ENCODE results near the gene GRAMD2B.
A peak's percentile ranks its signal among the peaks of the same experiment; 100 is the strongest.
"Not testable (repeated sequence)": the region's sequence is repeated elsewhere in the genome, so short reads cannot be mapped to it uniquely, and the experiment has no call there.

GRAMD2B gene

DNA sequence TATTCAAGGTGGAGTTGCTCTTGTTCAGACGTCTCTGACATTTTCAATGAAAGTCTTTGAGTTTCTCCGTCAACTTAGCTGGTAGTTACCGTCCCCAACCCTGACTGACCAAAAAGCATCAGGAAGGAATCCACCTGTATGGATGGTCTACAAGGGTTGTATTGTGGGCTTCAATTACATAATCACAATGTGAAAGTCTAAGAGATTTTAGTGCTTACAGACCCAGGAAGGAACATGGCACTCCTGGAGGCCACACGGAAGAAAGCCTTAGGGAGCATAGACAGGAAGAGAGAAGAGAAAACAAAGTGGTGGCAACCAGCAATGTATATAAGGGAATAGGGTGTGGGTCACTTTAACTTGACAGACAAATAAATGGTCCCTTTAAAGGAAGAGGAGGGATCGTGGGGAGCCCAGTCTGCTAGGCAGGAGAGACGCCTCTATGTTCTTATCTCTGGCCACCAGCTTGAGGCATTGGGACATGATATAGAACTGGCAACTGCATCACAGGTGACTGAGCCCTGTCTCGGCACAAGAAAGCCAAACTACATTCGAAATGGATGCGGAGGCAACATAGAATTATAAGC, 91.4 kb downstream of the GRAMD2B start:
- DNase-seq, result no peak

DNA sequence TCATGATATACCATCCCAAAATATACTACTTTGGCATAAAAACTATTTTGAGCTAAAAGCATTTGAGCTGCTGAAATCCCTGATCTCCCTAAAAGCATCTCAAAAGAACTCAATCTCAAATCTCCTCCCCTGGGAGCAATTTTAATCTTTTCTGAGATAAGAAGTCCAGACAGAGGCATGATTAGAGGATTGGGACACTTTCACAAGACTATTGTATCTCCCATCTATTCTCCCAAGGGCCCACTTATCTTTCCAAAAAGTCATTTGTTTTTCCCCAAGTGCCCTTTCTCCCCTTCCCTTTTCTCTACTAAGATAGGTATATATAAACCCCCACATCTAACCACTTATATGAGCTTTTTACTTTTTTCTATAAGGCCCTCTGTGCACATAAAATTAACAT, 92.1 kb downstream of the GRAMD2B start:
- DNase-seq, result no peak

DNA sequence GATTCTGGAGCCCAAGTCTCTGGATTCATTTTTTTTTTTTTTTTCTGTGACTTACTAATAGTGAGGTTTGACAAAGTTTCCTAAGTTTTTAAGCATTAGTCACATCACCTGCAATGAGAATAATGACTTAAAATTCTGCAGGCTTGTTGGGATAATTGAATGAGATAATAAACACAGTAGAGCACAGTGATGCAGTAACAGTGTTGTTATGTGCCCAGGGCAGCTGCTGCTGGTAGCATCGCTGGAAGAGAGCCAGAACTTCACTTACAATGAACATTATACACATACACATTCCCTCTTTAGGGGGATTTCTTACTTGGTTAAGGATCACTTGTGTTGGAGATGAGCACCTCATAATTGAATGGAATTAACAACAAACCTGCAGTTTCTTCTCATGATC, 92.9 kb downstream of the GRAMD2B start:
- peak; percentile 78 for DNase-seq

DNA sequence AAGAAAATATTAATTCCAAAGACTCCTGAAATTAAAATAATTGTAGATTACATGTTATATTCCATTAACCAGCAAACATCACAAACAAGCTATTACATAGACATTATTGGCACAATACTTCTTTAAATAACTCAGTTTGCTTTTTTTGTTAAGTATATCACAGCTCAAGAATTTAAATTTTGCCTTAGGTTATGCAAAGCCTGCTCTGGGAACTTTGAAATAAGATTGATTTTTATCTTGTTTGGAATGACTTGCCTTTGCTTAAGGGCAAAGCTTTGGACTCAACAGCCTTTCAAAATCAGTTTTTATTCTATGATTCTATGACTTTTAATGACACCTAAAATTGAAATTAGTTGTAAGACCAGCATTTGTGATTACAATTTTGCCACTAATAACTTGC, 93.6 kb downstream of the GRAMD2B start:
- DNase-seq, result no peak

DNA sequence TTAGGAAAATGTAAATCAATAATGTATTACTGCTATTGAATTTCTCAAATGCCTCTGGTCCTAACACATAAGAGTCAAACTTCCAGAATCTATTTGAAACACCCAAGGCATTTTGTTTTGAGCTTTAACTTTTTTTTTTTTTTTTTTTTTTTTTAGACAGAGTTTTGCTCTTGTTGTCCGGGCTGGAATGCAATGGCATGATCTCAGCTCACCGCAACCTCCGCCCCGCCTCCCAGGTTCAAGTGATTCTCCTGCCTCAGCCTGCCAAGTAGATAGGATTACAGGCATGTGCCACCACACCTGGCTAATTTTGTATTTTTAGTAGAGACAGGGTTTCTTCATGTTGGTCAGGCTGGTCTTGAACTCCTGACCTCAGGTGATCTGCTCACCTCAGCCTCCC, 96.0 kb downstream of the GRAMD2B start:
- not testable (repeated sequence) for DNase-seq

DNA sequence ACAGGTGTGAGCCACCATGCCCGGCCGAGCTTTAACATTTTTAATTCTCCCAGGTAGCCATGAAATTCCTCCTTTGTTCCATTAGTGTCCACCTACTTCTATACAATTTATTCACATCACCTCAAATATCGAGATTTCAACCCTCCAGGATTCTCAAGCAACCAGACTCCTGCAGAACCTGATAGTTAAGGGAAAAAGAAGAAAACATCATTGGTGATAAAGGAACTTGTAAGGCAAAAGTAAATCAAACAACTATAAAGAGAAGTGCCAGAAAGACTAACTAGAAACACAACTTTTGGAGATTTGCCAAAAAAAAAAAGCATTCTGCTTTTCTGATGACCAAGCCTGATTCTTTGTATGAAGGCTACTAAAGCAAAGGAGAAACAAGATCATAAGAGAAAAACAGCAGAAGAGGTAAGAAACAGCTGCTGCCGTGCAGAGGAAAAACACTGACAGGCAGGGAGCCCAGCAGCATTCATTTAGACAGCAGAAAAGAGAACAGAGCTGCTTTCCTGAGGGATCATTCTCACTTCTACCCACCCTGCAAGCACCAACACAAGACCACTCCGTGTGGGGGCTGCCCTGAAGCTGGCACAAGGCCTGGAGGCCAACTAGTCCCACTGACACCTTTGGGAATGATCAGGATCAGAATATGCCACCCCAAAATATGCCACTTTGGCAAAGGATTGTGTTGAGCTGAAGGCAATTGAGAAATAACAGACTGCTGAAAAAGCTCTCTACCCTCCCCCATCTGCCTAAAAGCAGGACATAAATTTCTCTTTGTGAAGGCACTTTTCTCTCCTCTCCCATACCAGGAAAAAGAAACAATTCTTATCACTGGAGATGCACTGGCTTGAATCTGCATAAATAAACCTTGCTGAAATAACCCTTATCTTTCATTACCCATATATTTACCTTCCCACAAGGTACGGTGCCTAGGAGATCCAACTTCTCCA, 96.7 kb downstream of the GRAMD2B start:
- DNase-seq, result no peak

DNA sequence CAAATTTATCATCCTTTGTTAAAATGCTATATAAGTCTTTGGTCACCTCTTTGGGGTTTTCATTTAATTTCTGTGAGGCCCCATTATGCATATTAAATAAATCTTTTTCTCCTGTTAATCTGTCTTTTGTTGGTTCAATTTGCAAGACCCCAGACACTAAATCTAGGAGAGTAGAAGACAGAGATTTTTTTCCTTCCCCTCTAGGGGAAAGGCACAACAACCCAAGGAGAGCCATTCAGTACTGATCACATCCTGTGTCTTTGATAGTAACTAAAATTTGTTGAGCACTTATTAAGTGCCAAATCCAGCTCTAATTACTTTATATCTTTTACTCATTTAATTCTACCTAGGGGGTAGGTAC, 97.4 kb downstream of the GRAMD2B start:
- DNase-seq, result no peak

DNA sequence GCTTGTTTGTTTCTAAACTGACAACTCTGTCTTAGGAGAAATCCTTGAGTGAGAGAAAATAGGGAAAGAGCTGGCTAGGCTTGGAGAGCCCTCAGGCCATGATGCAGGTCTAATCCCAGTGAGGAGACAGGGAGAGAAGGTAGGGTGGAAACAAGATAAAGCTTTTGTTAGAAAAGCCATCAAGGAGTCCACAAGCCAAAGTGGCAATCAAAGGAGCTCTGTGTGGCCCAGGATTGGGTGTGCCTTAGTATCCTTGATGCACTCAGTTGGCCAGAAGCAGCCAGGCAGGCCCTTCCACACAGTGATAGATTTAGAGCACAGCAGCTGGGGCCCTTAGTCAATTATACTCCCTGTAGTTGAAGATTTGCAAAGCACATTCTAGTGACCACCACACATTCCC, 97.9 kb downstream of the GRAMD2B start:
- no peak for DNase-seq

DNA sequence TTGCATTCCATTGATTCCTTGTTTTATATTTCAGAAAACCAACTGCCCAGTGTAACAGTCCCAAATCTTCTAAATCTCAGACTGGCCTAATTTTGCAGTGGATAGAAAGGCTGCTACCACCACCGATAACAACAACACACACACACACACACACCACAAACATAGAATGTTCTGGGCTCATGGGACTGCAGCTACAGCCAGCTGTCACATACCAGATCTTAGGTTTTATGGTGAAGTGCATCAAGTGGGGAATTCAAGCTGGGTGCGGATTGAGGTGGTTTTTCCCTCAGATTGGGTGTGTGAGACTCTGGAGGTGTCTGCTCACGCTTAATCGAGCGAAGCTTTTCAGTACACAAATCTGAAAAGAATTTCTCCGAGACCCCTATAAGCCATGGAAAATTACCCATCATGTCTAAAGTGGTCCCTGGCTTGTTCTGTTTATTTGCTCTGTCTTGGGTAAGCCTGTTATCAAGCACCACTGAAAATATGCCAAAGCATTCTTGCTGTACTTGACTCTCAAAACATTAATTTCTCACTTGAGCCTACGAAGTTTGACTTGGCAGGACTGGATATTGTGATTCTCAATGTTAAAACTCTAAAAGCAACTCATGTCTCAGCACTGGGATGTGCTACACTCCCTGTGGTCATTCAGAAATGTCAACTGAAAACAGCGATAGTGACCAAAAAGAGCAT, 100.8 kb downstream of the GRAMD2B start:
- no peak for DNase-seq

DNA sequence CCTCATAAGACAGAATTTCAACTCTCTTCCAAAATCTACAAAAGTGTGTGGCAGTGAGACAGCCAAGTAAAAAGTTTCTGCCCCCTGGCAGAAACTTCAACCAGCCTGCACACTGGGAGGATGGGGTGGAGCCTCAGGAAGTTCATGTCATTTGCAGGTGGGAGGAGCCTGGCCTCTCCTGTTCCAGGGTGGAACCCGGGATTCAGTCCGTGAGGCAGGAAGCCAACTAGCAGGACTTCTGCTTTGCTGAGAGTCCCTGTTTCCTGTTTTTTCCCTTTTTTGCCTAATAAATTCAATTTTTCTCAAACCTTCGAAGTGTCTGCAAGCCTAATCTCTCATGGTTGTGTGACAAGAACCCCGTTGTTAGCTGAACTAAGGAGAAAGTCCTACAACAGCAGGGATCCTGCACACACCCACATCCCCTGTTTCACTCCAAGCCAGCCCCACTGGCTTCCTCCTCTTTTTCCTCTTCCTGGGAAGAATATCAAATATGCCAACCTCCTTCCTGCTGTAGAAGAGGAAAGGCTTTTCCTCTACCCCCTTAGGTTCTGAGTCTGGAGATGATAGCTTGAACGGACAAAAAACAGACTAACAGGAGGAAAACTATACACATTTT, 102.5 kb downstream of the GRAMD2B start:
- no peak for DNase-seq

DNA sequence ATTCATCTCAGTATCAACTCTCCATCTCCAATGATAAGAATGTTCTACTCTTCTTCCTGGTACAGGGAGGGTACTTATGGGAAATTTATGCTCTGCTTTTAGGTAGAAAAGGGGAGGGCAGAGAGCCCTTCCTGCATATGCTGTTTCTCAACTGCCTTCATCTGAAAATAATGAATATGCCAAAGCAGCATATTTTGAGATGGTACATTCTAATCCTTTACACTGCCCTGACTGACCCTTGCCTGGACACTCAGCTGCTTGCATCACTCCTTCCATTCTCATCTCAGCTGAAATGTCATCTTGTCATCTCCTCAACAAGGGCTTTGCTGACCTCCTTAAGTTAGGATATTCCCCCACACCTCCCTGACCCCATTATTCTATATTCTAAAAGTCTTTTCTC, 103.3 kb downstream of the GRAMD2B start:
- no peak for DNase-seq

DNA sequence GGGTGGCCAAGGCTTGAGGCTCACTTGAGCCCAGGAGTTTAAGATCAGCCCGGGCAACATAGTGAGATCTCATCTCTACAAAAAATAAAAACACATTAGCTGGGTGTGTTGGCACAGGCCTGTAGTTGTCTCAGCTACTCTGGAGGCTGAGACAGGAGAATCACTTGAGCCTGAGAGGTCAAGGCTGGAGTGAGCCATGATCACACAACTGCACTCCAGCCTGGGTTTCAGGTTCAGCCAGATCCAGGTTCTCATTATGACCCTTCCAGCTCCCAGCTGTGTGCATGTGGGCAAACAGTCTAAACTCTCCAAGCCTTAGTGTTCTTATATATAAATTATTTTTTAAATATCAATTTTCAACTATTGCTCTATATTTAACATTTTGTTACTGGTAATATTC, 103.9 kb downstream of the GRAMD2B start:
- DNase-seq, result no peak

DNA sequence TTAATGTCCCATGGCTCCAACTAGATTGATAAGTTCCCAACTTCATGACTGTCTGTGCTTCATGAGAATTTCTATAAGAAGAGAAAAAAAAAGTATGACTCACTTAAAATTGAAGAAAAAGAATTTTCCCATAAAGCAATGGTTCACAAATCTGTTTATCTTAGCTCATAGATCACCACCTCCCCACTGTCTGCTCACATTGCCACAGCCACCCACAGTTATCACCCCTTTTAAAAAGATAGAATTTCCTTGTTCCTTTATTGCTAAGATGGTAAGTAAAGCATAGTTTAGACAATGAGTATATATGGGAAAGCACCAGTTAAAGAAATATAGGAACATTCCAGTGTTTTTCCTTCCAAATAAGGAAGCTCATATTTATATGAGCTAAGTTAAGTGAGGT, 104.7 kb downstream of the GRAMD2B start:
- DNase-seq, result no peak

DNA sequence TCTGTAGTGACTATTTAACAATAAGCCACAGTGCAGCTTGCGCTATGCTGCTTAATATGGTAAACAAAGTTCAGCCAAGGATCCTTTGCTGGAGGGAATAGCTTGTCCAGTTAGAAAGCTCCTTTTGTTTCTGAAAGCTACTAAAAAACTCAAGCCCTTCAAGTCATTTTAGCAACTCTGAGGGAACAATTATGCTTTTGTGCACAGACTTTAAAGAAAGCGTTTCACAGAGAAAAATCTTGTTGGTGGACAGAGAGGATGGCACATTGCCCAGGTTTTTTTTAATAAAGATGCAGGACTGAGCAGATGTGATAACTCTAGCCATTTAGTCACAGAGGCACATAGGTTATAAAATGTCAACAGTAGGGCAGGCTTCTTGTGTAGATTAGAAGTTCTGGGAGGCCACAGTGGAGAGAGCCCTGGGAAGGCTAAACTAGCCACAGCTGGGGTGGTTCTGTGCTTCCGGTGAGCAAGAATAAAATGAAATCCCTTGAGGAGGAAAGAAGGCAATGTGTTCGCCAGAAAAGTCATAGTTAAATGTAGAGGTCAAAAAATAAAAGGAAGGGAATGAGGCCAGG, 108.4 kb downstream of the GRAMD2B start:
- no peak for DNase-seq

DNA sequence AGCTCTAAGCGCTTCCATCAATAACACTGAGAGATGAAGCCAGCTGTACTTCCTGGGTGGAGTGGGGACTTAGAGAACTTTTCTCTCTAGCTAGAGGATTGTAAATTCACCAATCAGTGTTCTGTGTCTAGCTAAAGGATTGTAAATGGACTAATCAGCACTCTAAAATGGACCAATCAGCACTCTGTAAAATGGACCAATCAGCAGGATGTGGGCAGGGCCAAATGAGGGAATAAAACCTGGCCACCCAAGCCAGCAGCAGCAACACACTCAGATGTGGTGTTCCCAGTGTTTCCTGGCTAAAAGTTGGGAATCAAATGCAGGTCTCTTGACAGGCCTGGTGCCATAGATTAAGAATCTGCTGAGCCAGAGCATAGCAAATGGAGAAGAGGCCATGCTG, 111.3 kb downstream of the GRAMD2B start:
- no peak for DNase-seq

DNA sequence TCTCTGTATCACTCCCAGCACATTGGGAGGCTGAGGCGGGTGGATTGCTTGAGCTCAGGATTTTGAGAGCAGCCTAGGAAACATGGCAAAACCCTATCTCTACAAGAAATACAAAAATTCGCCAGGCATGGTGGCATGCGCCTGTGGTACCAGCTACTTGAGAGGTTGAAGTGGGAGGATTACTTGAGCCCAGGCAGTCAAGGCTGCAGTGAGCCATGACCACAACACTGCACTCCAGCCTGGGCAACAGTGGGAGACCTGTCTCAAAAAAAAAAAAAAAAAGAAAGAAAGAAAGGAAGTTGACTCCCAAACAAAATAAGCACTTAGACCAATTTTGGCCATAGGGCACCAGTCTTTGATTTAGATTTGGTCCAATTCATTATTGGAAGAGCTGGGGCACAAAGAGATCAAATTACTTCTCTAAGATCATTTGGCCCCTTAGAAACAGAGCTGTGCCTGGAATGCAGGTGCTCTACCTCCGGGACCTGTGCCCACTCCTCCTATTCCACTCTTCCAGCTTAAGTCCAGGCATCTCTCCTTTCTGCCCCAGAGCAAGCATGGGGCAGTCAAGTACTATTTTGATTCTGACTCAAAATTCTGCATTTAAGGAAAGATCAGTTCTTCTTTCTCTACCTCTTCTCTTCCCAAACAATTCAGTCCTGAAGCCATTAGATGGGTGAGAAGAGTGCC, 112.8 kb downstream of the GRAMD2B start:
- no peak for DNase-seq

DNA sequence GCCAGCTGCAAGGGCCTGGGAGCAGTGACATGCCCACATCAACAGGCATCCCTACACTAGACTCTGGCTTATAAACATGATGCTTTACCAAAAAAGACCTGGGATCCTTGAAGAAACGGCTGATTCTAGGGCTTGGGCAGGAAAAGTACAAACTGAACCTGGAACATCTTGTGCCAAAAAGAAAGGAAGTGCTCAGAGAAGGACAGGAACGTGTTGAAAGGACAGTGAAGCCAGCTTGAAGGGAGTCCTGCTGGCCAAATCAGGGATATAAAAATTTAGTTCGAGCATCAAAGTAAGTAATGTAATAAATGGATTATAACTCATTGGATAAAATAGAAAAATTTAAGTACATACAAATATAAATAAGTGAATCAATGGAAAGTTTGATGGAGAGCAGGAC, 113.7 kb downstream of the GRAMD2B start:
- DNase-seq, result no peak

DNA sequence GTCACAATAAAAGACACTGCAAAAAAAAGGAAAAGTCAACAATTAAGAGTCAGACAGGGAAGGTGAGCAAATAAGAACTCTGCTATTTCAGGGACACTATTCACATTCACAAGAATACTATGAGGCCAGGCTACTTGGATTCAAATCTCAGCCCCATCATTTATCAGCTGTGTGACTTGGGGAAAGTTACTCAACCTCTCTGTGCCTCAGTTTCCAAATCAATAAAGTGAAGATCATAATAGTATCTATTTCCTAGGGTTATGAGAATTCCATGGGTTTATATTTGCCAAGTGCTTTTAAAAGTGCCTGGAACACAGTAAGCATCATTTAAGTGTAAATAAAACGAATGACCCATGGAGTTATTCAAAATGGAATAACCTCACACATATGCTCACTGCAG, 115.4 kb downstream of the GRAMD2B start:
- DNase-seq, result no peak

DNA sequence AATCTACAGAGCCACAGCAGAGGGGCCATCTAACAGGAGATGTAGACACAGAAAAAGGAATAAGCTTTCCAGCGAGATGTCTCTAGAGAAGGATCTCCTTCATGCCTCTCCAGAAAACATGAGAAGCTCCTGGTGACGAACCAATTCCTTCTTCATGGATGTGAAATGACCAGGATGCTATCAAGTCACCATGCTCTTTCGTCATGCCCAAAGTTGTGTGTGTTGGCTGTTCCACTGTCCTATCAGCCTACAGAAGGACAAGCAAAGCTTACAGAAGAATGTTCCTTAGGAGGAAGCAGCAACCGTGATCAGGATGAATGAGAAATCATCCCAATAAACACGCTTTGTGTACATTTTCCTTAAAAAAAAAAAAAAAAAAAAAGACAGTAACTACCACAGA, 117.4 kb downstream of the GRAMD2B start:
- DNase-seq, result no peak

DNA sequence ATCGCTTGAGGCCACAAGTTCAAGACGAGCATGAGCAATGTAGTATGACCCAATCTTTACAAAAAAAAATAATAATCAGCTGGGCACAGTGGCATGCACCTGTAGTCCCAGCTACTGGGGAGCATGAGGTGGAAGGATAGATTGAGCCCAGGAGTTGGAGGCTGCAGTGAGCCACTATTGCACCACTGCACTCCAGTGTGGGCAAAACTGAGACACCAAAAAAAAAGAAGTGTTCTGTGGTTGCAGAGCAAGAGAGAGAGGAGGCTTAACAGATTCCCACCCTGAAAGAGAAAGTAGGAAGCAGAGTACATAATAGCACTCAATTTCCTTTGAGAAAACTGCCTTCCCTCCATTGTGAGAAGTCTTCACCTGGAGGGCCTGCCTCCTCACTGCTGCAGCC, 119.2 kb downstream of the GRAMD2B start:
- DNase-seq, result no peak

DNA sequence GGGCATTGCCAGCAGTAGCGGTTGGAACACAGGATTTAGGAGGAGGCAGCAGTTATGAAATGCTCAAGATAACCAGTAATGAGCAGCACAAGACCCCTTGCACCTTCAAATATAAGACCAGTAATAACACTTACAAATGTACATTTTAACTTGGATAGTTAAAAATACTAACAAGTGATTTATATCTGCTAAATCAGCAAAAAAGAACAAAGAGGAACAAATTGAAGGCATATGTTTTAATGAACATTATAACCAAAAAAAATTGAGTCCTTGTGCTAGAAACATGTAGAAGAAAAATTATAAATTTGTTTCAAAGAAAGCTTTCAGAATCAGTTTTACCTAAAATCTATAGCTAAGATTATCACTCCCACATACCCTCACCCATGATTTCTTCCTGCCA, 119.8 kb downstream of the GRAMD2B start:
- DNase-seq, result no peak

DNA sequence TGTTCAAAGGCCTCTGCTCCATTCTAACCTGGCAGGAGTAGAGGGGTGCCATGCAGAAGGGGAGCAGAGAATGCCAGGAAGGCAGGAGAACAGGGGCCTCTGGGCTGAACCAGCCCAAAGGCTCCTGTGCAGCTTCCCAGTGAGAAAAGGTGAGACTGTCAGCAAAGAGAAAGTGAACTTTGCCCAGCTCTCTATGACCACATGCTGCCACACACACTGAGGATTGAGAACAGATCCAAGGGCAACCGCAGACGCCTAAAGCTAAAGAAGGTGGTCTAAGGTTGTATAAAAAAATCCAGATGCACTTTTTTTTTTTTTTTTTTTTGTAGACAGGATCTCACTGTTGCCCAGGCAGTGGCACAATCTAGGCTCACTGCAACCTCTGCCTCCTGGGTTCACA, 120.5 kb downstream of the GRAMD2B start:
- DNase-seq, result no peak

Data from SHP77 treated with DMSO at 0.1 percent for 48 hours (cell line).